HL-60 (cell line): ENCODE results near the gene ARHGAP10.

Experiments
- DNase-seq, 2 experiments: peaks; one replicate each; pipeline ENCODE4 v3.0.0-alpha.2; 2010 to 2020; ENCODE audit warnings: low read depth in 1 of 2, low spot score in 1 of 2
- H3K27ac ChIP-seq: fragments of 250-450 bp; sonication (Bioruptor Pico); replicated peaks from 2 replicates; pipeline ENCODE4 v1.5.1; 2020; ENCODE audit warnings: mild to moderate bottlenecking, moderate library complexity
- H3K27me3 ChIP-seq: fragments of 250-450 bp; sonication (Bioruptor Pico); 2 replicates; pipeline ENCODE4 v1.5.1; 2021; ENCODE audit warnings: mild to moderate bottlenecking, moderate library complexity; ENCODE audit not compliant: insufficient read depth, poor library complexity, severe bottlenecking
- H3K4me3 ChIP-seq: replicated peaks from 2 replicates; pipeline ENCODE4 v1.5.1; 2011; ENCODE audit warnings: mild to moderate bottlenecking, control low read depth, low read length; ENCODE audit not compliant: insufficient read depth
- CTCF ChIP-seq: IDR thresholded peaks from one replicate; pipeline ENCODE4 v1.5.1; 2011; ENCODE audit warnings: low read length, control low read depth, inconsistent platforms; ENCODE audit not compliant: insufficient read depth
- GABPA ChIP-seq: IDR thresholded peaks from 2 replicates; pipeline ENCODE4 v1.6.1; 2012; ENCODE audit warnings: low read depth
- POLR2AphosphoS5 ChIP-seq: IDR thresholded peaks from 2 replicates; pipeline ENCODE4 v1.6.1; 2012; ENCODE audit warnings: low read depth
- REST ChIP-seq: IDR thresholded peaks from 2 replicates; pipeline ENCODE4 v1.6.1; 2012; ENCODE audit warnings: low read depth; ENCODE audit not compliant: insufficient replicate concordance
- SPI1 ChIP-seq: IDR thresholded peaks from 2 replicates; pipeline ENCODE4 v1.6.1; 2012; ENCODE audit warnings: low read depth, mild to moderate bottlenecking, borderline replicate concordance

The ARHGAP10 gene

GRCh38 chr4:147975325-147975724, 243.4 kb downstream of the ARHGAP10 start:
- no peak for TF ChIP-seq REST
- no peak for TF ChIP-seq POLR2AphosphoS5
- no peak for TF ChIP-seq SPI1
- TF ChIP-seq CTCF: no peak
- TF ChIP-seq GABPA: no peak
- Histone ChIP-seq H3K27ac (no peak overlapping the region), H3K4me3 (no peak overlapping the region), H3K27me3 (no peaks in the 10 kb centered on the region)
- DNase-seq: no peak

GRCh38 chr4:147975933-147976928, 244.3 kb downstream of the ARHGAP10 start:
- Histone ChIP-seq H3K27me3 (no peaks in the 10 kb centered on the region), H3K4me3 (no peak overlapping the region), H3K27ac (no peak overlapping the region)
- DNase-seq: no peak
- TF ChIP-seq REST: no peak
- TF ChIP-seq GABPA: no peak
- TF ChIP-seq CTCF: no peak
- no peak for TF ChIP-seq SPI1
- TF ChIP-seq POLR2AphosphoS5: no peak

- TF ChIP-seq GABPA (no peak), SPI1 (no peak), CTCF (no peak), REST (no peak), POLR2AphosphoS5 (no peak)
- no peak overlapping the region for H3K4me3 ChIP-seq
- DNase-seq: no peak
- no peak overlapping the region for H3K27ac ChIP-seq
- H3K27me3 ChIP-seq: no peaks in the 10 kb centered on the region
Observed at GRCh38 chr4:147980586-147980985, 248.7 kb downstream of the ARHGAP10 start.
